Renal cortex interstitium (tissue), 15 donors: ENCODE measurements around the gene APOA4. TPM values are rescaled to one million over a fixed set of nuclear protein-coding genes. Genes with fewer than 3 reads are reported as not detected.

Source experiments
- DNase-seq, 11 donors: peaks; one replicate each; pipeline ENCODE4 v3.0.0-alpha.2; 2013; ENCODE audit warnings: low read depth in 9 of 11, low spot score in 4 of 11; ENCODE audit errors: extremely low read depth in 1 of 11
- long read RNA-seq, 16 experiments: transcript quantifications; one replicate each; lab custom pipeline, GENCODE V29; 2026
- polyA plus RNA-seq, 3 donors: library from polyadenylated mRNA; unstranded; fragments of 120-200 nt; gene quantifications; one replicate each; pipeline ENCODE4 v1.2.1, GENCODE V29; 2013; ENCODE audit not compliant: insufficient read length in 3 of 3

The APOA4 gene
- 1 to 10 TPM in 1 of 3 donors, not detected in 2; 1.5 TPM for polyA plus RNA-seq
- long read RNA-seq, donor 1 = 0 reads
- long read RNA-seq, donor 2 = 0 reads
- long read RNA-seq, donor 3, partial matches to known transcripts = 48 of 133 reads
- long read RNA-seq, donor 3, other reads (novel, unspliced or antisense) = 85 of 133 reads
- long read RNA-seq, donor 4 = 0 reads
- long read RNA-seq, donor 5 = 0 reads
- long read RNA-seq, donor 6 = 0 reads
- long read RNA-seq, donor 7 = 0 reads
- long read RNA-seq, donor 8 = 0 reads
- long read RNA-seq, donor 9 = 0 reads
- long read RNA-seq, donor 10 = 0 reads
- long read RNA-seq, donor 11 = 0 reads
- long read RNA-seq, donor 12, transcript APOA4-201 (3 exons, 1,473 nt) = major isoform, 7 of 7 reads
- long read RNA-seq, donor 12, partial matches to known transcripts = 0 of 7 reads
- long read RNA-seq, donor 12, other reads (novel, unspliced or antisense) = 0 of 7 reads
- long read RNA-seq, donor 13 = 0 reads
- long read RNA-seq, donor 14 = 0 reads
- long read RNA-seq, donor 15 = 0 reads
- long read RNA-seq, donor 16 = 0 reads

DNA sequence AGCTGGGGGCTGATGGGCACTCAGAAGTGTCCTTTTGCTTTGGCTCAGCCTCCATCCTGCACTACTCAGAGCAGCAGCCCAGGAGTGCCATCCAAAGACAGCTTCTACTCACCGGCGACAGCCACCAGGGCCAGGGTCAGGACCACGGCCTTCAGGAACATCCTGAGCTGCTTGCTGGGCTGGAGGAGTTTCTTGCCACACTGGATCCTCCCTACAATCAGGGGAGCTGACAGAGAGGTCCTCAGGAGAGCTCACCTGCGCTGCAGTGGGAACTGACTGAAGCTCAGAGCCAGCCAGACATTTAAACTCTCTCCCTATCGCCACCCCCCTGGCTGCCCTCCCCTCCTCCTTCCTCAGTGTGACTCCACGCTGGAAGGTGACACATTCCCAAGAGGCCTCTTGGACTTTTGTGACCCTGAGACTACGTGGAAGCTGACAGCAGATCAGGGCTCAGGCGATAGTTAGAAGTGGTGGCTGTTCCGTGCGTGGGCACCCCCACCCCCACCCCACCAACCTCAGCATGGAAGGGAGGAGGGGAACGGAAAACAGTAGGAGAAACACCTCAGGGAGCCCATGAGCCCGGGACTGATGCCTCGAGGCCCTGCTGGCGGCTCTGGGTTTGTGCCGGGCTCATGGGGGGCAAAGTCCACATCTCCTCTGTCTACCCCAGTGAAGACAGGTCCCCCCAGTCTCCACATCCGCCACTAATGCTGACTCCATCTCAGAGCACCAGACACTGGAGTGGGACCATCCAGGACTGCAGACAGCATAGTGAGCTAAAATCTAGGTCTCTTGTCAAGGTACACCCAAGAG, at the start of gene APOA4:
TSS of gene APOA4 (minus strand) at position 274 of the 813 bp plus-strand sequence. CDS start at position 161, 113 bp downstream.
- DNase-seq = no peak

DNA sequence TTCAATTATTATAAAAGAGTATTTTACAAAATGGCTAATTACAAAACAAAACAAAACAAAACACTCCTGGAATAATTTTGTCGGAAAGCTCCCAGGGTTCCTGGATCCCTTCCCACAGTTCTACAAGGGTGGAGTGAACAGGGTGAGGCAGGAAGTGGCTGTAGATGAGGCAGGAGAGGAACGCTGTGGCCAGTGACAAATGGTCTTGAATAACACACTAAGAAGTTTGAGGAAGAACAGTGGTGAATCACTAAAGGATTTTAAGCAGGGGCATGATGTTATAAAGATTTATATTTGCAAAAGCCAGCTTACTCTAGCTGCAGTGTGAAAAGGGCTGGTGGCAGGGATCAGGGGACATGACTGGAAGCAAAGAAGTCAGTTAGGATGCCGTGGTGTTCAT, 48.1 kb upstream of the APOA4 start:
- no peak for DNase-seq

DNA sequence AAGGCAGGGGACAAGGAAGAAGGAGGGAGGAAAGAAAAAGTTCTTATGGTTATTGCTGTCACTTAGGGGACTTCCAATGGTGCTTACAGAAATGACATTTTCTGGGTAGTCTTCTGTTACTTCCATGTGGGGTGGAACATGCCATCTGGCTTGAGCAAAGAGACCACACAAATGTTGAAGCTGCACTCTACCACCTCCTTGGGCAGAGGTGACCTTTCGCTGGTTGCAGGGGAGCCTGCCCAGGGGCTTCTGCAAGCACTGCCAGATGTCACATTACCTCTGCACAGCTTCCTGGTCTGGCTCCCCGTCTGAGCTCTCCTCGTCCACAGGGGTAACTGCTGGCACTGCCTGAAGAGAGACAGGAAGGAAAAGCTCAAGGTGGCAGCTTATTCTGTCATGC, 47.0 kb upstream of the APOA4 start:
- DNase-seq = no peak

DNA sequence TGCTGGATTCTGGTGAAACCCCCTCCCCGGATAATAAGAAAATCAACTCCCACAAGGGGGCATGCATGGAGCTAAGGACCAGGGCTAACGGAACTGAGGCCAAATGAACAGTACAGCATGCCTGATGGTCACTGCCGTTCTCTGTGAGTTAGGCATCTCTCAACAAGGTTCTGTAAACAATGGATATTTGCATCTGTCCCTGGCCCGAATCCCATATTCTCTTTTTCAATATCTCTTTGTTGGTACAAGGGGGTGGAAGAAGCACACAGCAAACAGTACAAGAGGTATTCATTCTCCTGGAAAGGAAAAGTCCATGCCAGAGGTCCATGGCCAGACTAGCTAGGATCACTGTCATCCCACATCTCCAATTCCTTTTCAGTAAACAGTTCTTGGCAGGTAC, 46.5 kb upstream of the APOA4 start:
- DNase-seq = no peak

DNA sequence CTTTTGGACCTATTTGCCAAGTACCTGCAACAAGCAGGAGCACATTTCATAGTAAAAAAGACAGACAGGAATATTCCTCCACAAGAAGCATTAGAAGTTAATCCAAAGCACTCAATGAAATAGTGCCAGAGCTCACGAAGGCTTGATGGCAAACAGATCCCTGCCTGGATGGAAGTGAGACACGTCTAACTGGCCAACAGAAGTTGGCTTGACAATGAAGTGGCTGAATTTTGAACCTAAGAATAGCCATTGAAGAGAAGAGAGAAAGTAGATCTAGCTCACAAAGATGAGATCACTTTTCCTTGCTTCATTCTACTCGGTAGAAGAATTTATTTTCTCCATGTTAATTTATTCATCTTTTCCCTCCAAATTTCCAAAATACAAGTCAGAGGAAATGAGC, 45.0 kb upstream of the APOA4 start:
- DNase-seq = no peak

DNA sequence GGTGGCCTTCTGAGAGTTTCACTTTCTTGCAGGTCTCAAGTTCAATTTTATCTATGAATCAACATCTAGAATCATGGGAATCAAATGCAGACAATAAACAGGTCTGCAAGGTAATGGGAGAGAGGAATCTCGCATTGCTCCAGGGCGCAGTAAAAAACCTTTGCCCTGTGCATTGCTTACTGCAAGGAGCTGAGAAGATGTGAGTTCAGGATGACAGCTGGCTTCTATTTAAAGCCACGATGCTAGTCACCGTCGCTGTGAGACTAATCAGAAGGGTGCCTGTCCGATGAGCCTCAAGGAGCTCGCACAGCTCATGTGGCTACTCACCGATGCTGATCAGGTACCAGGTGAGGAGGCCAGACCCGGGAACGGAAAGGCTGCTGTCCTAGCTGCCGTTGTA, 44.5 kb upstream of the APOA4 start:
- no peak for DNase-seq

DNA sequence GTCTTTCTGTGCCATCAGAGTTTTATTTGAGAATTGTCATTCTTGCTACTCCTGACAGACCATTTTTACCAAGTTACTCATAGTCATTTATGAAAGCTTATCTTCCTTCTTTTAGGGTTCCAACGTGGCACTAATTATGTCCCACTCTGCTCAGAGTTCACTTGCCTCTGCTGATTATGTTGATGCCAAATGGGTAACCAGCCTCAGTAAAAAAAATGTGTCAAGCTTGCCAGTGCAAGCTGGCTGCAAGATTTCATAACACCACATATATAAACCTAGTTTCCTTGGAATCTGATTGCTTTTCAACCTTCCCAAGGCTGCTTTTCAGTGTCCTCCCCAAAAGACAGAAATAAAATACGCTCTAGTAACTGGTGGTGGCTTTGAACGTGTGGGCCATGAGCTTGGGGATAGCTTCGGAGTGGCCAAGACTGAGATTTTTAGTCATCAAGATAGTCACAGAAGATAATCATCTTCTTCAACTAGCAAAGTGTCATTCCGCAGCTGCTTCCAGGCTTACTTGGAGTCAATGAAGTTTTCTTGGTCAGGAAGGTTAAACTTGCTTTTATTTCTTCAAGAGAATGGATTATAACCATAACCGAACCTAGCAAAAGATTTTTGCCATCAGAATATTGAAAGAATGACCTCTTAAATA, 43.8 kb upstream of the APOA4 start:
- DNase-seq = no peak

DNA sequence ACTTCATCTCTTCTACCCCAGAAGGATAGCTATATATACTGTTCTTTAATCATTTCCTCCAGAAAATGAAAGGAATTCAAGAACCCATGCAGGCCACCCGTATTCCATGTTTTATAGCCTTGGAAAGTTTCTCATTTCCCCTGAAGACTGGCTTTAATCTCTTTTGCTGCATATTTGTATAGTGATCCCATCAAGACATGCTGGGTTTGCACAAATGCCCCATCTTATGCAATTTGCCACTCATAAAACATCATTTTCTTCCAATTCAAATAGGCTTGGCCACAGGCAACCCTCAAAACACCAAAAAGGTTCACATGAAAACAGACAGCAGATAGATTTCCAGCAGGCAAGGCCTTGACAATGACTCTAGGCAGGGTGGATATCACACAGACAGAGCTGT, 42.6 kb upstream of the APOA4 start:
- no peak for DNase-seq

DNA sequence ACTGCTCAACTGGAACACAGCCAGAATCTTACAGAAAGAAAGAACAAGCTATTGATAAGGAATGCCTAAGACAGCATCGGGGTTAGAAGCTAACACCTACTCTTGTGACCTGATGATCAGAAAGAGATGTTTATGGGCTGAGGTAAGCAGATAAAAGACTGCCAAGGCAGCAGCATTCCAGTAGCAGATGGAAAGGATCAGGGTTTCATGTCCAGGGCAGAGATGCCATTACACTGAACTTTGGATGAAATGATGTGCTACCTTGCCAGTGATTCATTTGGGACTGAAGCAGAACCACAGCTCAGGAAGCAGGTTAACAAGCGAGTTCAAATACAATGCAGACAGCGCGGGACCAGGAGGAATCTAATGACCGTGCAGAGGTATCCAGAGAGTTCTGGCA, 41.4 kb upstream of the APOA4 start:
- no peak for DNase-seq

DNA sequence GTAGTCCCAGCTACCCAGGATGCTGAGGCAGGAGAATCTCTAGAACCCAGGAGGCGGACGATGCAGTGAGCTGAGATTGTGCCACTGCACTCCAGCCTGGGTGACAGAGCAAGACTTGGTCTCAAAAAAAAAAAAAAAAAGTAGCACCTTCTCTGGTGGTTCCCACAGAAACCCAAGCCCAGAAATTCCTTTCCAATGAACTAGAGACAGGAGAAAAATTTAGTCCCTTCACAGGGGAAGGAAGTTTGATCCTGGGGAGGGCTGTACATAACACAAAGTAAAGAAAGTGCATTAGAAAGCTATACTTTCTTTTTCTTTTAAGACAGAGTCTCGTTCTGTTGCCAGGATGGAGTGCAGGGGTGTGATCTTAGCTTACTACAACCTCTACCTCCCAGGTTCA, 39.8 kb upstream of the APOA4 start:
- DNase-seq = no peak

DNA sequence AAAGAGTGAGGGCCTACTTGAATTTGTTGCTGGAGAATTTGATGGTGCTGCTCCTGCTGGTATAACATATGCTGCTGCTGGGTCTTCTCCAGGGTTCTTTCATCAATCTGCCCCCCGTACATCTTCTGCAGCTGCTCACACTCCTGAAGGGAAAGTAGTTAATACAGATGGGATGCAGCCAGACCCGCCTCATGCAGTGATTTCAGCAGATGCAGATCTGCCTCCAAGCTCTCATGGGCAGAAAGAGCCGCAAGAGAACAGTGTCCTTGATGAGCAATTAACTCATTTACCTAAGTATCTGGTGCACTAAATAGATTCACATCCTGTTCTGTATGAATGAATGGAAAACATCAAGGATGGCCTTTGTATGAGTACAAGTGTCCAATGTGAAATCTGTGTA, 39.1 kb upstream of the APOA4 start:
- DNase-seq = no peak

DNA sequence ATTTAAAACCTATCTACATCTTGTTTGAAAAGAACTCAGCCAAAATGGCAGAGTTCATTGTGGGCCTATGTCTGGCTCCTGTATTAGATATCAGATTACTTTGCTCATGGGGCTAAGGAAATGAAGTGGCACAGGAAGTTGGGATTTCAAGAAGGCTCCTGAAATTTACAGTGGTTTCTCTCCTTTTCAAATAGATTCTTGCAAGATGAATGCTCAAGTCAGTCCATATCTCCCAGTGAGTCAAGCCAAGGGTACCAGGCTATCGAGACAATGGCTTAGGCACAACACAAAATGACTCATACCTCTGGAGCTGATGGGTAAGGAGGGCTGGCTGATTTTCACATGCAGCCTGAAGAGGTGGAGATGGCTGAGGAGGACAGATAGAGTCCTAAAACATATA, 38.4 kb upstream of the APOA4 start:
- no peak for DNase-seq

DNA sequence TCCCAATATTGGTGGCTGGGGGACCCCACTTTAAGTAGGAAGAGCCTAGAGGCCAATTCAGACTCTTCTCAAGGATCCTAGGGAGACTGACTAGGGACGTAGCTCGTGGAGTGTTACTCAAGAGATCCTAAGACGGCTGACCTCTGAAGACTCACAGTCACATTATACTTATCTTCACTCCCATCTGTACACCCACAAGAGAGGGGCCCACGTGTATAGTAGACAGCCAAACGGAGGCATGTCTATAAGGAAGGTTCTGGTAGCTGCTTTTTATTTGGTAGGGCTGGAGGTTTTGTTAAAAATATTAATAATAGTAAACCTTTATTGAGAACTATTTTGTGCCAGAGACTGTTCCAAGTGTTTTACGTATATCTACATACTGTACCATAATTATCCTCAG, 37.2 kb upstream of the APOA4 start:
- DNase-seq = no peak

DNA sequence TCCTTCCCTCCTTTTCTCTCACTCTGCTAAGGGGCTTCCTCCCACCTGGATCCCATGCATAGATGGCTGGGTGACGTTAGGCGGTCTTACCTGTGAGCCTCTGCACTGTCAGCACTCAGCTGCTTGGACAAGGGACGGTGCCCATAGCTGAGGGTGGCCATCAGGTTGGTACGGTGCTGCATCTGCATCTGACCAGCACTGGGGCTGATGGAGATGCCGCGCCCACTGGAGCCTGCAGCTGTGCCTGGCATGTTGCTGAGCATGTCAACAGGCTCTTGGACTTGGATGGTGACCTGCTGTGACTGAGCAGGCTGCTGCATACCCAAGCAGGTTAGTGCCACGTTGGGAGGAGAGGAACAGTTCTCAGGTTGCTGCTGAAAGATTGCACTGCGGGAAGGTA, 36.1 kb upstream of the APOA4 start:
- DNase-seq = no peak

DNA sequence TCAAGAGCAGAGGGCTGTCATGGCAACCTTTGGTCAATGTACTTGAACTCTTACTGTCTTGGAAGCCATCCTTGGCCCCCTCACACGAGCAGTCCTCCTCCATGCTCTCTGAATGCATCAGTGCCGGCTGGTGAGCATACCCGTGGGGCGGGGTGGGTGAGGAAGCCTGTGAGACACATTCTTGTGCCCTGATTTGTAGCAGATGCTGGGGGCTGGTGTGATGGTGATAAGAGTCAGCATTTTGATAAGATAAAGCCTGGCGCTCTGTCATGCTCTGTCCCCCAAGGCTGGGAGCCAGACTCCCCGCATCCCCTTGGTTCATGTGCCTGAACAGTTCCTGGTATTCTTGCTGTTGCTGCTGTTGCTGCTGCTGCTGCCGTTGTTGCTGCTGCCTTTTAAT, 34.8 kb upstream of the APOA4 start:
- DNase-seq = no peak

DNA sequence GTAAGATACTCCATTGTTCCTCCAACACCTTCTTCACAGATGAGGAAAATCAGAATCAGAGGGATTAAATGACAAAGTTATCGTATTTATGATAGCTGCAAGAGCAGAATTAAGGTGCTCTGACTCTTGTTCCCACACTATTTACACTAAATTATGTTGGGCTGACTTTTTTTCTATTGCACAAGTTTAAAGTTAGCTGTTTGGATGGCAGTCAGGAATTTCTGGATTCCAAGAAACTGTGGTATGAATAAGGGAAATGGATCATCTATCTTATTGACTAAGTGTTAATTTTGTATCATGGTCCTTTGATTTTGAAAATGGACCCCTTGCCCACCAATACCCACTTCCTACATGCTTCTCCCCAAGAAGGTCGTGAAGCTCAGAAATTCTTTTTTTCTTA, 34.2 kb upstream of the APOA4 start:
- DNase-seq = no peak

DNA sequence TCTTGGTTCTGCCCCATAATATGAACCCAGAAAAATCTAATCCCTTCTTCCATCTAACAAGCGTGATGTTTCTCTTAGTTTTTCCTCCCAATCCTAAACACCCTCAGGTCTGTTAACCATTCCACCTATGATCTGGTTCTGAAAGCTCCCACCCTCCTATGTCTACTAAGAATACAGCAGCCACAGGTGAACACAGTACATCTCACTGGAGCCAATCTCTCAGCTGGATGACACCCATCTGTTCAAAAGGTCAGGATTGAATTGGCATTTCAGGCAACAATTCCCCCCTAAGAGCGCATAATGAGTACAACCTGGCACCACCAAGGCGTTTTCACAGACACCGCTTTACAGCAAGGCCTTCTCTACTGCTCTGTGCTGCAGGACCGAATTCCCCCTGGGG, 33.3 kb upstream of the APOA4 start:
- no peak for DNase-seq

DNA sequence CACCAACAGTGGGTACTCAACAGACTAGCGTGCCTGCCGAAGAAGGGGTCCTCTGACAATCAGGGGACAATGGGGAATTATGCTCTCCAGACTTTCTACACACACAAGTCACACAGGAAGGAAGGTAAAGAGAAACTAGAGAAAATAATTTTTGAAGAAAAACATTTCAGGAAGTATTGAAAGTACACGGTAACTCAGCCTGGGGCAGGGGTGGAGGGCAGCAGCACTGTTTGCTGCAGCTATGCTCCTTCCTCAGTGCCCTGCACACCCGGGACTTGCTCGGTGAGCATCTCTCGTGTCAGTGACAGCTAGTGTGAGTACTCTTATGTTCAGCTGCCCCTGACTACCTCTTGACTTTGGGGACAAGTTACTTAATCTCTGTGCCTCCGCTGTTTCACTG, 32.3 kb upstream of the APOA4 start:
- no peak for DNase-seq

DNA sequence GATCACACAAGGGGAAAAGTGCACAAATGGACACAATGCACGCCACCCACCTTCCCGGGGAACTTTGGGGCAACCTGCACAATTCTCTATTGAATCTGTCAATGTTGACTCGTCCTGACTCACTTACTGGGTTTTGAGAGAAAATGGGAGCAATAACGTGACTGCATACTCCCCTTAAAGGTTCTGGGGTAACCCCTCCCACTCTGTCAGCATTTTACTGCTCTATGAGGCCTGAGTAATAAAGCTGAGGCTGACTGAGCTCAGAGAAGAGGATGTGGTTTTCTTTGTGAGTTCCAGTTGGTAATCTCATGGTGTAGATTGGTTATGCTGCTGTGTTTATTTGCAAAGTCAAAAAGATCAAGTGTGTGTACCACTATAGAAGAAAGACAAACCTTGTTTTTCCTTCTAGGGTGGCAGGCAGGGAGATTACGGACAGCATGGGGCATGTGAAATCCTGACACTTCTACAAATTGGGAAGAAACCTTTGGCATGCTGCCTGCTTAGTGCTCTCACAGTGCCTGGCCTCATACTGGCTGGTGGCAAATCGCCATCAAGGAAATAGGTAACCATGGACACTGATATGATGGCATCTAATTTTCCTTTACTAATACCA, 30.5 kb upstream of the APOA4 start:
- DNase-seq = no peak
